ENCODE measurements around the gene PKMYT1.

Gene PKMYT1

GRCh38 chr16:2971134-2971984 is 8.9 kb downstream of the PKMYT1 start:
- Histone ChIP-seq H3K9me3 (ENCODE audit: insufficient read depth, low read length) (no peaks in the 10 kb centered on the region), H3K4me3 (ENCODE audit: low read length) (peak overlapping the region; percentile 97), H3K36me3 (replicated peaks; ENCODE audit: low read depth, low read length) (peaks cover 40% of the 10 kb centered on the region), H4K20me1 (ENCODE audit: insufficient read depth, low read length) (peaks cover 29% of the 10 kb centered on the region), H3K9ac (ENCODE audit: low read length) (no peak overlapping the region), H3K27ac (ENCODE audit: low read length) (no peak overlapping the region), H3K79me2 (ENCODE audit: low read length) (peaks cover 28% of the 10 kb centered on the region), H3K4me1 (ENCODE audit: low read length) (peaks cover 20% of the 10 kb centered on the region), H2AFZ (ENCODE audit: low read depth, low read length) (no peak overlapping the region), H3K4me2 (ENCODE audit: low read length) (peak overlapping the region; percentile 79), H3K27me3 (ENCODE audit: low read depth, low read length) (no peaks in the 10 kb centered on the region)
- TF ChIP-seq, protein P1, sequence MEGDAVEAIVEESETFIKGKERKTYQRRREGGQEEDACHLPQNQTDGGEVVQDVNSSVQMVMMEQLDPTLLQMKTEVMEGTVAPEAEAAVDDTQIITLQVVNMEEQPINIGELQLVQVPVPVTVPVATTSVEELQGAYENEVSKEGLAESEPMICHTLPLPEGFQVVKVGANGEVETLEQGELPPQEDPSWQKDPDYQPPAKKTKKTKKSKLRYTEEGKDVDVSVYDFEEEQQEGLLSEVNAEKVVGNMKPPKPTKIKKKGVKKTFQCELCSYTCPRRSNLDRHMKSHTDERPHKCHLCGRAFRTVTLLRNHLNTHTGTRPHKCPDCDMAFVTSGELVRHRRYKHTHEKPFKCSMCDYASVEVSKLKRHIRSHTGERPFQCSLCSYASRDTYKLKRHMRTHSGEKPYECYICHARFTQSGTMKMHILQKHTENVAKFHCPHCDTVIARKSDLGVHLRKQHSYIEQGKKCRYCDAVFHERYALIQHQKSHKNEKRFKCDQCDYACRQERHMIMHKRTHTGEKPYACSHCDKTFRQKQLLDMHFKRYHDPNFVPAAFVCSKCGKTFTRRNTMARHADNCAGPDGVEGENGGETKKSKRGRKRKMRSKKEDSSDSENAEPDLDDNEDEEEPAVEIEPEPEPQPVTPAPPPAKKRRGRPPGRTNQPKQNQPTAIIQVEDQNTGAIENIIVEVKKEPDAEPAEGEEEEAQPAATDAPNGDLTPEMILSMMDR (IDR thresholded peaks at IDR 0.05; ENCODE audit: low read depth, low read length): 0 out of 2 replicates have a peak, but pooled peaks have one; percentile 7
- TF ChIP-seq EZH2phosphoT487 (IDR thresholded peaks at IDR 0.05; ENCODE audit: low read depth): no peak

DNA sequence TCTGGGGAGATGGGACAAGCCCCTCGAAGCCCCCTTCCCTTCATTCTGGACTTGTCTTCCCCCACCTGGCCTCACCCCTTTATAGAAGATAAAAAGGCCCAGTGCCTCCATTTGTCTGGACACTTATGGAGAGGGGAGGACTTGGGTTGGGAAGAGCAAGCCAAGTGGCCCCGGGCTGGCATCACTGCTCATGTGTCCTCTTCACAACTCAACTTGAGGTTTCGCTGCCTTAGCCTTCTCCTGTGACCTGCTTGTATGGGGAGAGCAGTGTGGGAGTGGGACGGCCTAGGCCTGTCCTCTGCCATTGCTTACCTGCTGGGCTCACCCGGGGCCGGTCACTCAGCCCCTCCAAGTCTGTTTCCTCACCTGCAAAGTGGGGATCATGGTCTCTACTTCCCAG is 9.7 kb downstream of the PKMYT1 start:
- Histone ChIP-seq H3K27ac (ENCODE audit: low read length) (peak overlapping the region; percentile 26), H3K9me3 (ENCODE audit: insufficient read depth, low read length) (no peaks in the 10 kb centered on the region), H4K20me1 (ENCODE audit: insufficient read depth, low read length) (peaks cover 32% of the 10 kb centered on the region), H3K36me3 (replicated peaks; ENCODE audit: low read depth, low read length) (peaks cover 38% of the 10 kb centered on the region), H3K27me3 (ENCODE audit: low read depth, low read length) (no peaks in the 10 kb centered on the region), H2AFZ (ENCODE audit: low read depth, low read length) (no peak overlapping the region), H3K9ac (ENCODE audit: low read length) (peak overlapping the region; percentile 87), H3K4me1 (ENCODE audit: low read length) (peaks cover 26% of the 10 kb centered on the region), H3K4me2 (ENCODE audit: low read length) (peak overlapping the region; percentile 79), H3K4me3 (ENCODE audit: low read length) (peak overlapping the region; percentile 97), H3K79me2 (ENCODE audit: low read length) (peaks cover 34% of the 10 kb centered on the region)
- TF ChIP-seq EZH2phosphoT487 (IDR thresholded peaks at IDR 0.05; ENCODE audit: low read depth): no peak
- TF ChIP-seq, protein P1 (IDR thresholded peaks at IDR 0.05; ENCODE audit: low read depth, low read length): no peak

DNA sequence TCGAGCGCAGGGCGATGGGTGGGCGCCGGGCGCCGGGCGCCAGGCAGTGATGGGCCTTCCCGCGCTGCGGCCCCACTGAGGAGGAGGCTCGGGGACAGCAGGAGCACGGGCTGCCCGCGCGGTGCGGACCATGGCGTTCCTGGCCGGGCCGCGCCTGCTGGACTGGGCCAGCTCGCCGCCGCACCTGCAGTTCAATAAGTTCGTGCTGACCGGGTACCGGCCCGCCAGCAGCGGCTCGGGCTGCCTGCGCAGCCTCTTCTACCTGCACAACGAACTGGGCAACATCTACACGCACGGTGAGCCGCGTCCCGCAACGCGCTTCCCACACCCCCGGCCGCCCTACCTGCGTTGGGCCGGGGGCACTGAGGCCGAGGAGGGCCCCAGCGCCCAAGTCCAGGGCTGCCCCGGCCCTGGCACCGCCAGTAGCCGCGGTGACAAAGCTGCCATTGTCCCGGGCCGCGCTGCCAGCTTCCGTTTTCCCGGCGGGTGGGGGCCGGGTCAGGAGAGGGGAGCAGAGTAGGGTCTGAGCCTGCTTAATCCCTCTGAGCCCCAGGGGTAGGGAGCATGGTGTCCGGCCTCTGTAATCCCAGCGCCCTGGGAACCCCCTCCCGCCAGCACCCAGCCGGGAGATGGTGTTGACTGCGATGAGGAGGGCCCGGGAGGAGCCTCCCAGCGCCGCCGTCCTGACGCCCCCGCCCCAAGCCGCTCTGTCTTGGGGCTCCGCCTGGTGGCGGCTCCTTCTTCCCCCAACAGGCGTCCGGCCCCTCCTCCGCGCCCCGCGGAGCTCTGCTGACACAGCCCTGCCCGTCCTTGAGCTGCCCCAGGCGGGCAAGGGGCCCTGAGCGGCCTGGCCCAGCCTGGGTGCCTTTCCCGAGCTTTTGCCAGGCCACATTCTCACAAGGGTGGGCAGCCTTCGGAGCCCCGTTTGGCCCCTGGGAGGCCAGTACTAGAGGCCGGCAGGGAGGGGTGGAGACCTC is 10.4 kb downstream of the PKMYT1 start:
- Histone ChIP-seq H3K4me3 (ENCODE audit: low read length) (peak overlapping the region; percentile 97), H3K9ac (ENCODE audit: low read length) (peak overlapping the region; percentile 87), H3K4me1 (ENCODE audit: low read length) (peaks cover 26% of the 10 kb centered on the region), H3K4me2 (ENCODE audit: low read length) (peak overlapping the region; percentile 79), H3K9me3 (ENCODE audit: insufficient read depth, low read length) (no peaks in the 10 kb centered on the region), H2AFZ (ENCODE audit: low read depth, low read length) (no peak overlapping the region), H3K27ac (ENCODE audit: low read length) (peak overlapping the region; percentile 91), H3K79me2 (ENCODE audit: low read length) (peaks cover 34% of the 10 kb centered on the region), H3K27me3 (ENCODE audit: low read depth, low read length) (no peaks in the 10 kb centered on the region), H4K20me1 (ENCODE audit: insufficient read depth, low read length) (peaks cover 36% of the 10 kb centered on the region), H3K36me3 (replicated peaks; ENCODE audit: low read depth, low read length) (peaks cover 31% of the 10 kb centered on the region)
- TF ChIP-seq, protein P1 (IDR thresholded peaks at IDR 0.05; ENCODE audit: low read depth, low read length): peak; percentile 66
- TF ChIP-seq EZH2phosphoT487 (IDR thresholded peaks at IDR 0.05; ENCODE audit: low read depth): no peak
